Measurements from ENCODE around the gene TRIM47.

DNA sequence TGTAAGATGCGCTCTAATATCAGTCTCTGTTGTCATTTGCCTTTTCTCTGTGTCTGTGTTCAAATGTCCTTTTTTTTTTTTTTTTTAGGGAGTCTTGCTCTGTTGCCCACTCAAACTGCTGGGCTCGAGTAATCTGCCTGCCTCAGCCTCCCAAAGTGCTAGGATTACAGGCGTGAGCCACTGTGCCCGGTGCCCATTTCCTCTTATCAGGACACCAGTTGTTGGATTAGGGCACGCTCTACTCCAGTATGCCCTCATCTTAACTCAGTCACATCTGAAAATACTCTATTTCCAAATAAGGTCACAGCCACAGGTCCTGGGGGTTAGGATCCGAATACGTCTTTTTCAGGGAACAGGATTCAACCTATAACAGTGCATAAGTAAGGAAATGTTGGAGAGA, 1.9 kb upstream of the TRIM47 start:
- TF ChIP-seq POLR2A (IDR thresholded peaks at IDR 0.05) (no peak), EP300 (IDR thresholded peaks at IDR 0.05) (no peak)
- TF ChIP-seq, protein P1, sequence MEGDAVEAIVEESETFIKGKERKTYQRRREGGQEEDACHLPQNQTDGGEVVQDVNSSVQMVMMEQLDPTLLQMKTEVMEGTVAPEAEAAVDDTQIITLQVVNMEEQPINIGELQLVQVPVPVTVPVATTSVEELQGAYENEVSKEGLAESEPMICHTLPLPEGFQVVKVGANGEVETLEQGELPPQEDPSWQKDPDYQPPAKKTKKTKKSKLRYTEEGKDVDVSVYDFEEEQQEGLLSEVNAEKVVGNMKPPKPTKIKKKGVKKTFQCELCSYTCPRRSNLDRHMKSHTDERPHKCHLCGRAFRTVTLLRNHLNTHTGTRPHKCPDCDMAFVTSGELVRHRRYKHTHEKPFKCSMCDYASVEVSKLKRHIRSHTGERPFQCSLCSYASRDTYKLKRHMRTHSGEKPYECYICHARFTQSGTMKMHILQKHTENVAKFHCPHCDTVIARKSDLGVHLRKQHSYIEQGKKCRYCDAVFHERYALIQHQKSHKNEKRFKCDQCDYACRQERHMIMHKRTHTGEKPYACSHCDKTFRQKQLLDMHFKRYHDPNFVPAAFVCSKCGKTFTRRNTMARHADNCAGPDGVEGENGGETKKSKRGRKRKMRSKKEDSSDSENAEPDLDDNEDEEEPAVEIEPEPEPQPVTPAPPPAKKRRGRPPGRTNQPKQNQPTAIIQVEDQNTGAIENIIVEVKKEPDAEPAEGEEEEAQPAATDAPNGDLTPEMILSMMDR (IDR thresholded peaks at IDR 0.05), result no peak

Data from stomach (tissue), 4 donors.